PFSK-1 (cell line): Measurements from ENCODE around the gene GATA2.

ENCODE experiments used
- TAF1 ChIP-seq: IDR thresholded peaks from 2 replicates; pipeline ENCODE4 v1.6.1; 2012; ENCODE audit warnings: low read length, control low read depth, borderline replicate concordance; ENCODE audit not compliant: insufficient read depth
- TF ChIP-seq, protein P1 (sequence below), 2 experiments: IDR thresholded peaks; 2 replicates each; pipeline versions ENCODE4 v1.6.1 to v1.8.0; 2011 to 2012; ENCODE audit warnings: low read depth in 2 of 2, low read length in 2 of 2, control low read depth in 1 of 2, inconsistent platforms in 1 of 2, mild to moderate bottlenecking in 1 of 2, moderate library complexity in 1 of 2; ENCODE audit not compliant: insufficient read depth in 1 of 2

DNA sequence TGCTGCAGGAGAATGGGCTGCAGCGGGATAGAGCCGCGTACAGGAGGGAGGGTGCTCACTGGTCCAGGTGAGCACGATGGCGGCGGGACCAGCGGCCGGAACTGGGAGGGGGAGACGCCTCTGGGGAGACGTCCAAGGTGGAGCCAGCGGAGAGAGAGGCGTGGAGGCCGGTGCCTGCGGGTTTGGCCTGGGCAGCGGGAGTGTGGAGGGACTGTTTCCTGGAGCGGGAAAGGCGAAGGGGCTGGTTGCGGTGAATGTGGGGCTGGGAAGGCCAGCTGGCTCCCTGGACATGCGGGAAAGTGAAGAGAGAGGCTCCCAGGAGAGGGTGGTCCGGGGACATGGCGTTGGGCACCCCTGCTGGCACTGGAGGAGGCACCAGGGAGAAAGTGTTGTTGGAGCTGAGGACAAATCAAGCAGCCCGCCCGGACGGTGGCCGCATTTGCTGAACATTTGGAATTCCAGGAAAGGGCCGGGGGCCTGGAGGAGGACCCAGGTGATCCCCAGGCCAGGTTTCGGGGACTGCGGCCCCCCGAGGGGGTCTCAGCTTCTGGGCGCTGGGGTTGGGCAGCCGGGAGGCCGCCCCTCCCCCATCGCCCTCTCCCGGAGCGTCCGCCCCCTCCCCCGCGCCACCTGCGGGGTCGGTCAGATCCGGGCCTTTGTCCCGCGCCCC is 60.6 kb downstream of the GATA2 start:
- no peak for TF ChIP-seq TAF1
- TF ChIP-seq, protein P1, sequence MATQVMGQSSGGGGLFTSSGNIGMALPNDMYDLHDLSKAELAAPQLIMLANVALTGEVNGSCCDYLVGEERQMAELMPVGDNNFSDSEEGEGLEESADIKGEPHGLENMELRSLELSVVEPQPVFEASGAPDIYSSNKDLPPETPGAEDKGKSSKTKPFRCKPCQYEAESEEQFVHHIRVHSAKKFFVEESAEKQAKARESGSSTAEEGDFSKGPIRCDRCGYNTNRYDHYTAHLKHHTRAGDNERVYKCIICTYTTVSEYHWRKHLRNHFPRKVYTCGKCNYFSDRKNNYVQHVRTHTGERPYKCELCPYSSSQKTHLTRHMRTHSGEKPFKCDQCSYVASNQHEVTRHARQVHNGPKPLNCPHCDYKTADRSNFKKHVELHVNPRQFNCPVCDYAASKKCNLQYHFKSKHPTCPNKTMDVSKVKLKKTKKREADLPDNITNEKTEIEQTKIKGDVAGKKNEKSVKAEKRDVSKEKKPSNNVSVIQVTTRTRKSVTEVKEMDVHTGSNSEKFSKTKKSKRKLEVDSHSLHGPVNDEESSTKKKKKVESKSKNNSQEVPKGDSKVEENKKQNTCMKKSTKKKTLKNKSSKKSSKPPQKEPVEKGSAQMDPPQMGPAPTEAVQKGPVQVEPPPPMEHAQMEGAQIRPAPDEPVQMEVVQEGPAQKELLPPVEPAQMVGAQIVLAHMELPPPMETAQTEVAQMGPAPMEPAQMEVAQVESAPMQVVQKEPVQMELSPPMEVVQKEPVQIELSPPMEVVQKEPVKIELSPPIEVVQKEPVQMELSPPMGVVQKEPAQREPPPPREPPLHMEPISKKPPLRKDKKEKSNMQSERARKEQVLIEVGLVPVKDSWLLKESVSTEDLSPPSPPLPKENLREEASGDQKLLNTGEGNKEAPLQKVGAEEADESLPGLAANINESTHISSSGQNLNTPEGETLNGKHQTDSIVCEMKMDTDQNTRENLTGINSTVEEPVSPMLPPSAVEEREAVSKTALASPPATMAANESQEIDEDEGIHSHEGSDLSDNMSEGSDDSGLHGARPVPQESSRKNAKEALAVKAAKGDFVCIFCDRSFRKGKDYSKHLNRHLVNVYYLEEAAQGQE (IDR thresholded peaks at IDR 0.05; ENCODE audit: insufficient read depth in 1 of 2, low read depth in 2 of 2, low read length in 2 of 2) = no peak
